GM12878 (cell line): Measurements from ENCODE around the gene FNDC3A. TPM values are rescaled to one million over a fixed set of nuclear protein-coding genes. Genes with fewer than 3 reads are reported as not detected.

Source experiments
- ATAC-seq: fragments of 200-7000 bp; cut with Tn5 transposase; 3 replicates; pipeline ENCODE4 v1.9.1; 2020; ENCODE audit warnings: mild to moderate bottlenecking, moderate library complexity
- BruUV-seq: library from RNA; stranded (reverse); fragments of 400-500 nt; replicated peaks from 2 replicates; lab custom pipeline; 2021; lab: Mats Ljungman, UMichigan
- CTCF ChIA-PET: fragments of 300-600 bp; sonication (Branson Sonifier 250); formaldehyde crosslinking; extraction: SDS; loops from one replicate; lab custom pipeline; 2021; ENCODE audit warnings: inconsistent platforms; lab: Yijun Ruan, JAX
- POLR2A ChIA-PET: fragments of 350-600 bp; formaldehyde crosslinking; extraction: SDS; loops from one replicate; lab custom pipeline; 2021; ENCODE audit warnings: inconsistent platforms; lab: Charles Lee
- RAD21 ChIA-PET: fragments of 300-600 bp; sonication (Branson Sonifier 250); formaldehyde crosslinking; loops from one replicate; lab custom pipeline; 2023; ENCODE audit warnings: antibody characterized with exemption; ENCODE audit not compliant: unreplicated experiment; lab: Charles Lee
- SMC1A ChIA-PET: fragments of 300-600 bp; sonication (Branson Sonifier 250); formaldehyde crosslinking; loops from one replicate; lab custom pipeline; 2023; ENCODE audit not compliant: unreplicated experiment, uncharacterized antibody; lab: Charles Lee
- DNase-seq: peaks from one replicate; pipeline ENCODE4 v3.0.0-alpha.2; 2011; ENCODE audit warnings: low read depth, low spot score
- FAIRE-seq: peaks from 3 replicates; lab custom pipeline; 2011; peaks lifted over from hg19 to GRCh38; lab: Jason Lieb, UNC
- H2AFZ ChIP-seq: 2 replicates; pipeline ENCODE4 v1.6.0; 2011; ENCODE audit warnings: low read depth, low read length, control low read depth; ENCODE audit not compliant: control insufficient read depth
- H3K27ac ChIP-seq: 2 replicates; pipeline ENCODE4 v1.5.1; 2011; ENCODE audit warnings: control low read depth; ENCODE audit not compliant: control insufficient read depth, insufficient read depth
- H3K27me3 ChIP-seq, 2 experiments: replicated peaks in 1 of 2; 2 replicates each; pipeline versions ENCODE4 v1.6.0 to v1.6.1; 2011; ENCODE audit warnings: low read length in 1 of 2; ENCODE audit not compliant: control insufficient read depth in 2 of 2, insufficient read depth in 2 of 2
- H3K36me3 ChIP-seq, 2 experiments: 2 replicates each; pipeline ENCODE4 v1.5.1; 2011; ENCODE audit warnings: low read length in 1 of 2; ENCODE audit not compliant: control insufficient read depth in 2 of 2, insufficient read depth in 2 of 2
- H3K4me1 ChIP-seq: 2 replicates; pipeline ENCODE4 v1.6.1; 2011; ENCODE audit warnings: mild to moderate bottlenecking, low read length, moderate library complexity, mixed read lengths; ENCODE audit not compliant: control insufficient read depth, insufficient read depth
- H3K4me2 ChIP-seq: 2 replicates; pipeline ENCODE4 v1.6.0; 2011; ENCODE audit warnings: control low read depth; ENCODE audit not compliant: control insufficient read depth, insufficient read depth
- H3K4me3 ChIP-seq: fragments of 200-600 bp; sonication (generic); 2 replicates; pipeline ENCODE4 v1.5.1; 2016
- H3K79me2 ChIP-seq: 2 replicates; pipeline ENCODE4 v1.6.0; 2011; ENCODE audit warnings: low read length; ENCODE audit not compliant: control insufficient read depth, insufficient read depth
- H3K9ac ChIP-seq: 2 replicates; pipeline ENCODE4 v1.8.0; 2011; ENCODE audit warnings: low read length, control low read depth, mixed read lengths; ENCODE audit not compliant: control insufficient read depth, insufficient read depth
- H3K9me3 ChIP-seq: replicated peaks from 3 replicates; pipeline ENCODE4 v1.5.1; 2011; ENCODE audit warnings: mild to moderate bottlenecking, low read length; ENCODE audit not compliant: control insufficient read depth, insufficient read depth
- H4K20me1 ChIP-seq: 2 replicates; pipeline ENCODE4 v1.6.0; 2011; ENCODE audit not compliant: control insufficient read depth, insufficient read depth
- ASH2L ChIP-seq: fragments of 300-600, 200-600 bp; sonication (generic); IDR thresholded peaks from 2 replicates; pipeline ENCODE4 v1.6.1; 2017; ENCODE audit warnings: low read depth, mild to moderate bottlenecking, borderline replicate concordance
- CREB1 ChIP-seq: IDR thresholded peaks from 2 replicates; pipeline ENCODE4 v1.6.1; 2012; ENCODE audit warnings: low read depth, mild to moderate bottlenecking, inconsistent platforms
- DPF2 ChIP-seq: fragments of 450-650 bp; IDR thresholded peaks from 2 replicates; pipeline ENCODE4 v1.6.1; 2017; ENCODE audit warnings: mild to moderate bottlenecking
- GATAD2B ChIP-seq: fragments of 450-650 bp; conservative IDR thresholded peaks from 2 replicates; pipeline ENCODE4 v1.6.1; 2017; ENCODE audit warnings: low read depth, mild to moderate bottlenecking, moderate library complexity
- KLF5 ChIP-seq: fragments of 450-650 bp; IDR thresholded peaks from 2 replicates; pipeline ENCODE4 v1.6.1; 2014; ENCODE audit warnings: mild to moderate bottlenecking; ENCODE audit not compliant: partially characterized antibody
- NFYB ChIP-seq: IDR thresholded peaks from 2 replicates; pipeline ENCODE4 v1.6.1; 2011; ENCODE audit warnings: low read depth, mild to moderate bottlenecking, low read length, improper control_type of control experiment, moderate library complexity; ENCODE audit not compliant: insufficient read depth
- NR2C1 ChIP-seq: fragments of 450-650 bp; IDR thresholded peaks from 2 replicates; pipeline ENCODE4 v1.6.1; 2017; ENCODE audit warnings: antibody characterized with exemption, mild to moderate bottlenecking, moderate library complexity
- RBBP5 ChIP-seq: fragments of 200-600 bp; sonication (generic); conservative IDR thresholded peaks from 2 replicates; pipeline ENCODE4 v1.6.1; 2016
- WGBS: methylation state at CpG from one replicate; pipeline ENCODE4 v1.1.6; 2016; ENCODE audit warnings: low lambda C conversion rate; ENCODE audit not compliant: insufficient replicate concordance, insufficient coverage; ENCODE audit errors: missing lambda C conversion rate; 5-methylcytosine and 5-hydroxymethylcytosine counted together
- in situ Hi-C: fragments of 300-500 bp; cut with MboI; formaldehyde crosslinking; loops from 9 replicates; pipeline ENCODE4 v1.14.3; 2018; ENCODE audit warnings: mixed read lengths
- intact Hi-C: fragments of 100-400 bp; cut with micrococcal nuclease; formaldehyde crosslinking; loops from one replicate; pipeline ENCODE4 v1.14.2; 2022; ENCODE audit not compliant: unreplicated experiment
- polyA plus RNA-seq, 11 experiments: library from polyadenylated mRNA; depleted of rRNA in 4 of 11; unstranded in 6 of 11; stranded (reverse) in 5 of 11; fragments of >200 nt; fragmentation: Nextera tagmentation in 4 of 11; fragmentation: Illumina TruSeq in 1 of 11; extraction: Ambion mirVana in 4 of 11; extraction: Trizol in 1 of 11; gene quantifications; 1 replicate in 1 of 11; 2 replicates in 10 of 11; pipeline versions ENCODE4 v1.2.1 to v1.2.3, GENCODE V29; 2011 to 2016; ENCODE audit warnings: inconsistent platforms in 2 of 11, missing spikeins in 2 of 11, low read depth in 1 of 11
- total RNA-seq, 4 experiments: library from RNA; depleted of rRNA in 3 of 4; stranded (reverse); fragments of >200 nt in 3 of 4; fragmentation: Illumina TruSeq in 1 of 4; extraction: Trizol in 1 of 4; gene quantifications; 2 replicates each; pipeline versions ENCODE4 v1.2.1 to v1.2.3, GENCODE V29; 2013 to 2021

FNDC3A gene
- total and polyA plus RNA-seq, 10 of the 15 experiments (the other 5 are each of a cell fraction or from before 2014, with no cell fraction given): 6.3 to 46.4 (median 22.8) TPM

DNA sequence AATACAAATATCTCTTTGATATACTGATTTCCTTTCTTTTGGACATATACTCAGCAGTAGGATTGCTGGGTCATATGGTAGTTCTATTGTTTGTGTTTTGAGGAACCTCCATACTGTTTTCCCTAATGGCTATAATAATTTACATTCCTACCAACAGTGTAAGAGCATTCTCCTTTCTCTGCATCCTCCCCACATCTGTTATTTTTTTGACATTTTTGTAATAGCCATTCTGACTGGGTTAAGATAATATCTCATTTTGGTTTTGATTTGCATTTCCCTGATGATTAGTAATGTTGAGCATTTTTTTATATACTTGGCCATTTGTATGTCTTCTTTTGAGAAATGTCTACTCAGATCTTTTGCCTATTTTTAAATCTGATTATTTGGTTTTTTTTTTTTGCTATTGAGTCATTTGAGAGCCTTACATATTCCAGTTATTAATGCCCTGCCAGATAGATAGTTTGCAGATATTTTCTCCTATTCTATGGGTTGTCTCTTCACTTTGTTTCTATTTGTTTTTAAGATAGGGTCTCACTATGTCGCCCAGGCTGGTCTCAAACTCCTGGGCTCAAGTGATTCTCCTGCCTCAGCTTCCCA is 95.7 kb downstream of the FNDC3A start:
- in situ Hi-C loops: no loop called here
- 94% methylated on average over 1 of the region's 1 CpG for WGBS
- peaks cover 3% of the 10 kb centered on the region; the same call in 1 of the 2 replicates for H3K4me1 ChIP-seq
- no peaks in the 10 kb centered on the region; the same call in 1 of the 2 replicates for H3K79me2 ChIP-seq
- TF ChIP-seq RBBP5 (no peak), ASH2L (no peak), NFYB (no peak), KLF5 (no peak), CREB1 (no peak), DPF2 (no peak), GATAD2B (no peak), NR2C1 (no peak)
- no peak overlapping the region for H3K27ac ChIP-seq
- no peak for ATAC-seq
- RAD21 ChIA-PET: no interaction called here
- no peak for DNase-seq
- no peaks in the 10 kb centered on the region; the same call in 2 of the 3 replicates for H3K9me3 ChIP-seq
- CTCF ChIA-PET: interaction anchor here (0.7 kb wide), 1 partner anchor 41 kb away, joined by 3 read pairs; no protein-coding TSS in a partner anchor
- peaks cover 0 to 16% of the 10 kb centered on the region in 2 experiments; a peak in 1 of 4 replicates for H3K36me3 ChIP-seq
- no peaks in the 10 kb centered on the region for H4K20me1 ChIP-seq
- FAIRE-seq: no peak
- H3K4me3 ChIP-seq: no peak overlapping the region
- intact Hi-C loops: no loop called here
- SMC1A ChIA-PET: interaction anchor here (1.7 kb wide), 1 partner anchor 28 kb away, joined by 4 read pairs; no protein-coding TSS in a partner anchor
- H3K9ac ChIP-seq: no peak overlapping the region
- no TSS peak for BruUV-seq
- H3K4me2 ChIP-seq: no peak overlapping the region
- H3K27me3 ChIP-seq: no peaks in the 10 kb centered on the region
- POLR2A ChIA-PET: no interaction called here
- H2AFZ ChIP-seq: no peak overlapping the region
